Liver (tissue), 9 donors: ENCODE measurements around the gene MICAL1. TPM values are rescaled to one million over a fixed set of nuclear protein-coding genes. Genes with fewer than 3 reads are reported as not detected.

Experiments
- DNase-seq: peaks from one replicate; pipeline ENCODE4 v3.0.0-alpha.2; 2017; ENCODE audit warnings: low spot score
- H3K27ac ChIP-seq, 2 donors: one replicate each; pipeline ENCODE4 v1.7.0; 2013; ENCODE audit warnings: inconsistent platforms in 2 of 2, low read length in 2 of 2, control low read depth in 1 of 2, low read depth in 1 of 2, mild to moderate bottlenecking in 1 of 2
- H3K27me3 ChIP-seq, 4 donors: one replicate each; pipeline versions ENCODE4 v1.6.1 to v1.7.0; 2013; ENCODE audit warnings: low read length in 3 of 4, inconsistent platforms in 1 of 4, mild to moderate bottlenecking in 1 of 4, moderate library complexity in 1 of 4; ENCODE audit not compliant: control insufficient read depth in 4 of 4, insufficient read depth in 4 of 4
- H3K36me3 ChIP-seq, 4 donors: one replicate each; pipeline versions ENCODE4 v1.6.1 to v1.7.0; 2013; ENCODE audit warnings: low read length in 3 of 4, mild to moderate bottlenecking in 3 of 4, low read depth in 1 of 4, moderate library complexity in 1 of 4; ENCODE audit not compliant: control insufficient read depth in 4 of 4, insufficient read depth in 3 of 4
- H3K4me1 ChIP-seq, 4 donors: one replicate each; pipeline versions ENCODE4 v1.6.1 to v1.7.0; 2013; ENCODE audit warnings: low read length in 3 of 4, mild to moderate bottlenecking in 3 of 4, moderate library complexity in 1 of 4; ENCODE audit not compliant: control insufficient read depth in 4 of 4, insufficient read depth in 4 of 4
- H3K4me3 ChIP-seq, 3 donors: one replicate each; pipeline versions ENCODE4 v1.6.1 to v1.7.0; 2013; ENCODE audit warnings: low read length in 3 of 3, control low read depth in 1 of 3, low read depth in 1 of 3, mild to moderate bottlenecking in 1 of 3
- H3K9ac ChIP-seq, 2 donors: one replicate each; pipeline ENCODE4 v1.7.0; 2013; ENCODE audit warnings: low read length in 2 of 2, mild to moderate bottlenecking in 2 of 2, moderate library complexity in 2 of 2, control low read depth in 1 of 2, low read depth in 1 of 2
- H3K9me3 ChIP-seq, 4 donors: one replicate each; pipeline versions ENCODE4 v1.6.1 to v1.7.0; 2013; ENCODE audit warnings: low read length in 3 of 4; ENCODE audit not compliant: control insufficient read depth in 4 of 4
- CTCF ChIP-seq: fragments of 150-350 bp; IDR thresholded peaks from 2 replicates; pipeline ENCODE4 v1.5.1; 2017; ENCODE audit warnings: improper control_type of control experiment, low read depth, low read length; ENCODE audit not compliant: missing input control
- GABPA ChIP-seq, 2 donors: IDR thresholded peaks in 1 of 2; conservative IDR thresholded peaks in 1 of 2; 2 replicates each; pipeline ENCODE4 v1.6.1; 2016; ENCODE audit warnings: antibody characterized with exemption in 2 of 2, mild to moderate bottlenecking in 1 of 2, moderate library complexity in 1 of 2
- HNF4A ChIP-seq, 2 donors: conservative IDR thresholded peaks; 2 replicates each; pipeline ENCODE4 v1.6.1; 2016; ENCODE audit warnings: antibody characterized with exemption in 2 of 2, mild to moderate bottlenecking in 2 of 2
- HNF4G ChIP-seq: IDR thresholded peaks from 2 replicates; pipeline ENCODE4 v1.6.1; 2016; ENCODE audit warnings: antibody characterized with exemption
- JUND ChIP-seq, 2 donors: IDR thresholded peaks; 2 replicates each; pipeline ENCODE4 v1.6.1; 2016; ENCODE audit warnings: antibody characterized with exemption in 2 of 2
- NR2F2 ChIP-seq: IDR thresholded peaks from 2 replicates; pipeline ENCODE4 v1.6.1; 2016; ENCODE audit warnings: antibody characterized with exemption
- RAD21 ChIP-seq, 2 donors: IDR thresholded peaks; 2 replicates each; pipeline ENCODE4 v1.6.1; 2016; ENCODE audit warnings: antibody characterized with exemption in 2 of 2, mild to moderate bottlenecking in 2 of 2
- RXRA ChIP-seq, 2 donors: IDR thresholded peaks; 2 replicates each; pipeline ENCODE4 v1.6.1; 2017 to 2018; ENCODE audit warnings: antibody characterized with exemption in 2 of 2, mild to moderate bottlenecking in 1 of 2
- SP1 ChIP-seq: IDR thresholded peaks from 2 replicates; pipeline ENCODE4 v1.6.1; 2018; ENCODE audit warnings: antibody characterized with exemption, mild to moderate bottlenecking
- TAF1 ChIP-seq: conservative IDR thresholded peaks from 2 replicates; pipeline ENCODE4 v1.6.1; 2016; ENCODE audit warnings: antibody characterized with exemption, mild to moderate bottlenecking
- YY1 ChIP-seq: IDR thresholded peaks from 2 replicates; pipeline ENCODE4 v1.6.1; 2016; ENCODE audit warnings: antibody characterized with exemption, mild to moderate bottlenecking
- ZBTB33 ChIP-seq: IDR thresholded peaks from 2 replicates; pipeline ENCODE4 v1.6.1; 2016; ENCODE audit warnings: antibody characterized with exemption
- WGBS: extraction: QIAGEN DNeasy Blood & Tissue Kit; methylation state at CpG from one replicate; pipeline ENCODE4 v1.1.7; 2013; 5-methylcytosine and 5-hydroxymethylcytosine counted together
- polyA plus RNA-seq, 2 donors: library from polyadenylated mRNA; stranded (reverse) in 1 of 2; unstranded in 1 of 2; fragments of 200-250 nt in 1 of 2; fragments of >200 nt in 1 of 2; fragmentation: Nextera tagmentation in 1 of 2; extraction: Ambion mirVana in 1 of 2; gene quantifications; one replicate each; pipeline versions ENCODE4 v1.2.1 to v1.2.3, GENCODE V29; 2013 to 2015
- total RNA-seq, 2 donors: library from RNA; depleted of rRNA; stranded (reverse); fragments of >200 nt; gene quantifications; one replicate each; pipeline ENCODE4 v1.2.3, GENCODE V29; 2014
- TF ChIP-seq, protein P1 (sequence below): IDR thresholded peaks from 2 replicates; pipeline ENCODE4 v1.6.1; 2016; ENCODE audit warnings: antibody characterized with exemption
- TF ChIP-seq, protein P2 (sequence below): IDR thresholded peaks from 2 replicates; pipeline ENCODE4 v1.6.1; 2016; ENCODE audit warnings: antibody characterized with exemption, mild to moderate bottlenecking
- TF ChIP-seq, protein P3 (sequence below): IDR thresholded peaks from 2 replicates; pipeline ENCODE4 v1.6.1; 2016; ENCODE audit warnings: antibody characterized with exemption
- donor health status: healthy.
- donor health status: healthy.
- donor health status: healthy.
- donor health status: healthy.
- donor health status: healthy.

The MICAL1 gene
- total and polyA plus RNA-seq, 4 donors = 1.8 to 4.9 (median 3.3) TPM

- H3K4me1 ChIP-seq = no peaks in the 10 kb centered on the region
- no peaks in the 10 kb centered on the region for H3K27me3 ChIP-seq
- H3K27ac ChIP-seq = no peak overlapping the region
- WGBS = 76% methylated on average over 4 of the region's 4 CpGs
- H3K4me3 ChIP-seq = no peak overlapping the region
- H3K9me3 ChIP-seq = no peaks in the 10 kb centered on the region
- TF ChIP-seq CTCF (peak; percentile 44), YY1 (no peak), RAD21 (IDR thresholded peaks at IDR 0.05) (peak; percentile 81 to 83), HNF4A (conservative IDR thresholded peaks at IDR 0.05) (no peak)
- H3K36me3 ChIP-seq = no peaks in the 10 kb centered on the region
- no peak overlapping the region for H3K9ac ChIP-seq
- no peak for DNase-seq
Observed at GRCh38 chr6:109397020-109397419, 58.6 kb downstream of the MICAL1 start.

DNA sequence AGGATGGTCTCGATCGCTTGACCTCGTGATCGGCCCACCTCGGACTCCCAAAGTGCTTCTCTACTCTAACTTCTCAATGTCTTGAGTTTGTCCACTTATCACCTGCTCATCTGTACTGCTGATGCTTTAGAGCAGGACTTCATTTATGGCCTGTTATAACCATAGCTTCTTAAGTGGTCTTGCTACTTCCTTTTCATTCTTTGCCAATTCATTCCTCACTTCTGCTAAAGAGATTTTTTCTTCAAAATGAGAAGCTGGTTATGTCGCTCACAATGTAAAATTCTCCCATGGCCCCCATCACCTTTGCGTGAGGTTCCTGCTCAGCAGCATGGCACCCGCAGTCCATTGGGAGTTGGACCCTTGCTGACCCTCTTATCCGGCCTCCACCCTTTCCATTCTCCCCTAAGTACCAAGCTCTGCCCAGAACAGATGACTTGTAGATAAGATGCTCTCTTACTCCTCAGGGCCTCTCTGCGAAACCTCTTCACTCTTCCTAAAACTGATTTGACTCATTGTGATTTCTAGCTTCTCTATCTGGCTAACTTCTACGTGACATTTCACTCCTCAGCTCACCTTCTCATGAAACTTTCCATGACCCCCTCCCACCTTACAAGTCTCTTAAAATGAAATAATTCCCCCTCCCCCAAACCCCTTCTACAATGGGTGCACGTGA lies 59.4 kb downstream of the MICAL1 start:
- no peak for DNase-seq
- TF ChIP-seq JUND (IDR thresholded peaks at IDR 0.05) (no peak), NR2F2 (no peak), HNF4A (conservative IDR thresholded peaks at IDR 0.05) (no peak), TAF1 (no peak), ZBTB33 (no peak), HNF4G (no peak), GABPA (IDR thresholded peaks at IDR 0.05 in 1 of 2, conservative IDR thresholded peaks at IDR 0.05 in 1 of 2) (no peak), RXRA (IDR thresholded peaks at IDR 0.05) (no peak), SP1 (no peak), CTCF (no peak), YY1 (no peak)
- TF ChIP-seq, protein P1, sequence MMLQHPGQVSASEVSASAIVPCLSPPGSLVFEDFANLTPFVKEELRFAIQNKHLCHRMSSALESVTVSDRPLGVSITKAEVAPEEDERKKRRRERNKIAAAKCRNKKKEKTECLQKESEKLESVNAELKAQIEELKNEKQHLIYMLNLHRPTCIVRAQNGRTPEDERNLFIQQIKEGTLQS = no peak
- TF ChIP-seq, protein P2, sequence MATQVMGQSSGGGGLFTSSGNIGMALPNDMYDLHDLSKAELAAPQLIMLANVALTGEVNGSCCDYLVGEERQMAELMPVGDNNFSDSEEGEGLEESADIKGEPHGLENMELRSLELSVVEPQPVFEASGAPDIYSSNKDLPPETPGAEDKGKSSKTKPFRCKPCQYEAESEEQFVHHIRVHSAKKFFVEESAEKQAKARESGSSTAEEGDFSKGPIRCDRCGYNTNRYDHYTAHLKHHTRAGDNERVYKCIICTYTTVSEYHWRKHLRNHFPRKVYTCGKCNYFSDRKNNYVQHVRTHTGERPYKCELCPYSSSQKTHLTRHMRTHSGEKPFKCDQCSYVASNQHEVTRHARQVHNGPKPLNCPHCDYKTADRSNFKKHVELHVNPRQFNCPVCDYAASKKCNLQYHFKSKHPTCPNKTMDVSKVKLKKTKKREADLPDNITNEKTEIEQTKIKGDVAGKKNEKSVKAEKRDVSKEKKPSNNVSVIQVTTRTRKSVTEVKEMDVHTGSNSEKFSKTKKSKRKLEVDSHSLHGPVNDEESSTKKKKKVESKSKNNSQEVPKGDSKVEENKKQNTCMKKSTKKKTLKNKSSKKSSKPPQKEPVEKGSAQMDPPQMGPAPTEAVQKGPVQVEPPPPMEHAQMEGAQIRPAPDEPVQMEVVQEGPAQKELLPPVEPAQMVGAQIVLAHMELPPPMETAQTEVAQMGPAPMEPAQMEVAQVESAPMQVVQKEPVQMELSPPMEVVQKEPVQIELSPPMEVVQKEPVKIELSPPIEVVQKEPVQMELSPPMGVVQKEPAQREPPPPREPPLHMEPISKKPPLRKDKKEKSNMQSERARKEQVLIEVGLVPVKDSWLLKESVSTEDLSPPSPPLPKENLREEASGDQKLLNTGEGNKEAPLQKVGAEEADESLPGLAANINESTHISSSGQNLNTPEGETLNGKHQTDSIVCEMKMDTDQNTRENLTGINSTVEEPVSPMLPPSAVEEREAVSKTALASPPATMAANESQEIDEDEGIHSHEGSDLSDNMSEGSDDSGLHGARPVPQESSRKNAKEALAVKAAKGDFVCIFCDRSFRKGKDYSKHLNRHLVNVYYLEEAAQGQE = no peak
- TF ChIP-seq, protein P3, sequence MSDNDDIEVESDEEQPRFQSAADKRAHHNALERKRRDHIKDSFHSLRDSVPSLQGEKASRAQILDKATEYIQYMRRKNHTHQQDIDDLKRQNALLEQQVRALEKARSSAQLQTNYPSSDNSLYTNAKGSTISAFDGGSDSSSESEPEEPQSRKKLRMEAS = no peak
- H3K27ac ChIP-seq = no peak overlapping the region
- H3K36me3 ChIP-seq = no peaks in the 10 kb centered on the region
- no peak overlapping the region for H3K9ac ChIP-seq
- 92% methylated on average over 12 of the region's 12 CpGs for WGBS
- H3K27me3 ChIP-seq = no peaks in the 10 kb centered on the region
- H3K4me3 ChIP-seq = no peak overlapping the region
- H3K9me3 ChIP-seq = no peaks in the 10 kb centered on the region
- no peaks in the 10 kb centered on the region for H3K4me1 ChIP-seq
